Coronary artery (tissue), 2 donors: ENCODE measurements around the gene RXRB.
A peak's percentile ranks its signal among the peaks of the same experiment; 100 is the strongest.

Experiments
- DNase-seq: peaks from one replicate; pipeline ENCODE4 v3.0.0-alpha.2; 2017; ENCODE audit warnings: low spot score
- H3K27ac ChIP-seq, 2 donors: fragments of 200-600 bp; sonication (generic); one replicate each; pipeline ENCODE4 v1.5.1; 2016 to 2019
- H3K4me3 ChIP-seq: fragments of 200-600 bp; sonication (generic); 2 replicates; pipeline ENCODE4 v1.5.1; 2016; ENCODE audit warnings: mild to moderate bottlenecking, moderate library complexity
- CTCF ChIP-seq: fragments of 200-600 bp; sonication (generic); IDR thresholded peaks from one replicate; pipeline ENCODE4 v1.5.1; 2019; ENCODE audit warnings: antibody characterized with exemption

Gene RXRB

GRCh38 chr6:33206027-33206863 lies 5.8 kb upstream of the RXRB start:
- H3K4me3 ChIP-seq, result no peak overlapping the region
- no peak overlapping the region for H3K27ac ChIP-seq
- DNase-seq, result no peak
- TF ChIP-seq CTCF, result no peak

GRCh38 chr6:33205191-33206026 lies 4.9 kb upstream of the RXRB start:
- peak overlapping the region; percentile 80 for H3K4me3 ChIP-seq
- DNase-seq, result no peak
- TF ChIP-seq CTCF, result no peak
- peak overlapping the region in 1 of 2 donors; percentile 67 for H3K27ac ChIP-seq

- peak within 1 kb of the TSS; percentile 80 for H3K4me3 ChIP-seq
- no peak for TF ChIP-seq CTCF
- peak; percentile 94 for DNase-seq
- peak within 1 kb of the TSS; percentile 23 to 67 for H3K27ac ChIP-seq
Observed at GRCh38 chr6:33204415-33205190, 4.1 kb upstream of the RXRB start, which contains the start of gene HSD17B8. TSS of gene HSD17B8 (plus strand) at chr6:33204655. CDS start at chr6:33204669, 14 bp downstream.

GRCh38 chr6:33204165-33204414 lies 3.6 kb upstream of the RXRB start:
- TF ChIP-seq CTCF, result no peak
- no peak overlapping the region for H3K27ac ChIP-seq
- peak overlapping the region; percentile 80 for H3K4me3 ChIP-seq
- no peak for DNase-seq

- Histone ChIP-seq H3K4me3 (no peak overlapping the region), H3K27ac (no peak overlapping the region)
Observed at GRCh38 chr6:33203443-33204164, 3.1 kb upstream of the RXRB start.

More at GRCh38 chr6:33203443-33204164, 3.1 kb upstream of the RXRB start:
- TF ChIP-seq CTCF, result no peak
- DNase-seq, result no peak
